Right atrium auricular region (tissue), 2 donors: ENCODE results near the gene RD3L. TPM values are rescaled to one million over a fixed set of nuclear protein-coding genes. Genes with fewer than 3 reads are reported as not detected.

Source experiments
- DNase-seq: peaks from one replicate; pipeline ENCODE4 v3.0.0-alpha.2; 2019; ENCODE audit warnings: low spot score
- H3K27ac ChIP-seq, 2 donors: fragments of 200-600 bp; sonication (generic); 1 replicate in 1 of 2; 2 replicates in 1 of 2; pipeline ENCODE4 v1.5.1; 2016 to 2019
- H3K27me3 ChIP-seq, 2 donors: fragments of 200-600 bp; sonication (generic); one replicate each; pipeline versions ENCODE4 v1.5.1 to v1.6.0; 2017 to 2019
- H3K36me3 ChIP-seq: fragments of 200-600 bp; sonication (generic); one replicate; pipeline ENCODE4 v1.5.1; 2016
- H3K4me1 ChIP-seq, 2 donors: fragments of 200-600 bp; sonication (generic); one replicate each; pipeline versions ENCODE4 v1.5.1 to v1.6.0; 2017 to 2019
- H3K4me3 ChIP-seq, 2 donors: fragments of 200-600 bp; sonication (generic); 1 replicate in 1 of 2; 2 replicates in 1 of 2; pipeline ENCODE4 v1.5.1; 2017 to 2019; ENCODE audit warnings: mild to moderate bottlenecking in 1 of 2, moderate library complexity in 1 of 2
- H3K9me3 ChIP-seq, 2 donors: fragments of 200-600 bp; sonication (generic); one replicate each; pipeline ENCODE4 v1.5.1; 2019
- CTCF ChIP-seq, 2 donors: fragments of 200-600 bp; sonication (generic); IDR thresholded peaks; one replicate each; pipeline ENCODE4 v1.5.1; 2019; ENCODE audit warnings: antibody characterized with exemption in 2 of 2
- total RNA-seq, 2 donors: library from RNA; depleted of rRNA; stranded (reverse); fragments of >200 nt; gene quantifications; one replicate each; pipeline ENCODE4 v1.1.0, GENCODE V29; 2016

RD3L gene
- total RNA-seq, 2 donors from 2014 or later, result 7.6 to 25.2 TPM

DNA sequence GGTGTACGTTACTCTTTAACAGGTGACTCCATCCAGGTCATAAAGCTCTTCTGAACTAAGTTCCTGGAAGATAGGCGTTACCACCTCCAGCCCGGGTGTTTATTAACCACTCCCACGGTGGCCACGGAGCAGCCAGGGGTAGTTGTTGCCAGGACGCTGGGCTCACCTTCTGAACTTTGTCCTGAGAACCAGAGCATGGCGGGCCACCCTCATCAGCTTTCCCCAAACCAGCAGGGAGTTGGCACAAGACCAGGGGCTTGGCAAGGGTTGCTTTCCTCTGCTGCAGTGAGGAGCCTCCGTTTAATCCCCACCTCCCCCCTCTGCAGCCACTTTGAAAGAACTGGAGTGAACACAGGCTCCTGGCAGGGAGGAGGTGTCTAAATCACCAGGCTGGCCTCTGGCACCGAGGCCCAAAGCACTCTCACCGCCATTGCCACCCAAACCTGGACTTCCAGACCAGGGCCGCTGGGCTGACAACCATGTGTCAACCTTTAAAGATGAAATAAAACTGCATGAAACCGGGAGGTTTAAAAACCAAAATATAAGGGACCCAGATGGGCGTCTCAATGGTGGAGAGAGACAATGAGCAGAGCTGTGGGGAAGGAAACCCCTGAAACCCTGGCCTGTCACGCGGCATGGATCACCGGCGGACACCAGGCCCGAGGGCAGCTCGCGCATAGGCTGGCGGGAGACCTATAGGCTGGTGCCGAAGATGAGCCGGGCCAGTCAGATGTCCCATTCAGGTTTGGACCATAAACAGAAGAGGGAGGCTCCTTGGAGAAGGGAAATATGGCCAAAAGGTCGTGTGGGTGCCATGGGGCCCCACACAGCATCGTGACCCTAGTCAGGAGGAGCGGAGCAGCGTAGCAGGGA lies 45.0 kb downstream of the RD3L start:
- Histone ChIP-seq H3K9me3 (no peaks in the 10 kb centered on the region), H3K27me3 (no peaks in the 10 kb centered on the region), H3K27ac (peak overlapping the region in 1 of 2 donors; percentile 8), H3K4me3 (no peak overlapping the region), H3K36me3 (no peaks in the 10 kb centered on the region), H3K4me1 (peaks cover 0 to 4% of the 10 kb centered on the region in 2 donors)
- no peak for TF ChIP-seq CTCF (IDR thresholded peaks at IDR 0.05)
- no peak for DNase-seq

- H3K27ac ChIP-seq, result no peak overlapping the region
Measured at GRCh38 chr14:103896578-103896977, 45.8 kb downstream of the RD3L start.

DNA sequence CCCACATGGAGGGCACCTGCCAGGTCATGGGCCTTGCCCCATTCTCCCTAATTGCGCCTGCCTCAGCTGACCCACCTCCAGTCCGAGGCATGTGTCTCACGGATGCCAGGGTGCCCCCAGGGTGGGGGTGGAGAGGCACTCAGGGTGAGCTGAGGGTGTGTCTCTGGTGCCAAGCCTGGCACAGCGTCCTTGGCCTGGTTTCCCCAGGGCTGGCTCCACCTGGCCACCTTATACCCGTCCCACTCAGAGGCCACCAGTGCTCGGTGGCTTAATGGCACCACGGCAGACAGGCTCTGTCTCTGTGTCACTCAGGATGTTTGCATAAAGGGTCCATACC lies 47.6 kb downstream of the RD3L start:
- Histone ChIP-seq H3K36me3 (no peaks in the 10 kb centered on the region), H3K27me3 (no peaks in the 10 kb centered on the region), H3K4me3 (no peak overlapping the region), H3K27ac (no peak overlapping the region), H3K9me3 (no peaks in the 10 kb centered on the region), H3K4me1 (peaks cover 0 to 18% of the 10 kb centered on the region in 2 donors)
- TF ChIP-seq CTCF (IDR thresholded peaks at IDR 0.05), result no peak
- DNase-seq, result no peak

More at GRCh38 chr14:103896578-103896977, 45.8 kb downstream of the RD3L start:
- peaks cover 0 to 4% of the 10 kb centered on the region in 2 donors for H3K4me1 ChIP-seq
- no peak for DNase-seq
- no peak overlapping the region for H3K4me3 ChIP-seq
- no peaks in the 10 kb centered on the region for H3K9me3 ChIP-seq
- no peaks in the 10 kb centered on the region for H3K27me3 ChIP-seq
- H3K36me3 ChIP-seq, result no peaks in the 10 kb centered on the region
- no peak for TF ChIP-seq CTCF (IDR thresholded peaks at IDR 0.05)

DNA sequence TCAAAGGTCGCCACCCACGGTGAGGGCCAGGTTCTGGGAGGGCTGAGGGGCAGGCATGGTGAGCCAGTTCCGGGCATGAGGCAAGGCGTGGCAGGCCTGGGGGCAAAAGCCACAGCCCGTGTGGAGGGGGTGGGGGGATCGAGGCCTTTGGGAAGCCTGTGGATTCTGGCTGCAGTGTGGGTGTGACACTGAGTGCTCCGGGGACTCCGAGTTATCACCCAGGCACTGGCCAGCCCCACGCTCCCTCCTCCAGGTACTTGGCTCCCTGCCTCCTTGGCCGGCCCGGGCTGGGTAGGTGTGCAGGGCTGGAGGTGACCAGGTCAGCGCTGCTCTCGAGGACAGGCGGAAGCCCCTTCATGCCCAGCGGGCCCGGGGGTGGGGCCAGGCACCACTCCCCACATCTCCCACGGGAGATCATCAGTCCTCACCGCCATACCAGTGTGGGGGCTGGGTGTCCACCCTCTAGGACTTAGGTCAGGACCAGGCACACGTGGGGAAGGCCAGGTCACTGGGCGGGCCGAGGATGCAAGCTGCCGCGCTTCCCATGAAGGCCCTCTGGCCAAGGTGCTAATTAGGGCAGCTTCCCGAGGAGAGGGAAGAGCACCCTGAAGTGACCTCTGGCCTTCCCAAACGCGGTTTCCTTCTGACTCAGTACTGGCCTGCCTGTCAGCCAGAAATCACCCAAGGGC lies 48.2 kb downstream of the RD3L start:
- peaks cover 0 to 23% of the 10 kb centered on the region in 2 donors for H3K4me1 ChIP-seq
- no peaks in the 10 kb centered on the region for H3K36me3 ChIP-seq
- no peaks in the 10 kb centered on the region for H3K9me3 ChIP-seq
- no peak overlapping the region for H3K4me3 ChIP-seq
- no peak for TF ChIP-seq CTCF (IDR thresholded peaks at IDR 0.05)
- no peak overlapping the region for H3K27ac ChIP-seq
- no peaks in the 10 kb centered on the region for H3K27me3 ChIP-seq
- no peak for DNase-seq

GRCh38 chr14:103892247-103892646 lies 50.1 kb downstream of the RD3L start:
- no peak for TF ChIP-seq CTCF (IDR thresholded peaks at IDR 0.05)
- peaks cover 0 to 23% of the 10 kb centered on the region in 2 donors for H3K4me1 ChIP-seq
- no peak overlapping the region for H3K4me3 ChIP-seq
- no peaks in the 10 kb centered on the region for H3K36me3 ChIP-seq
- no peaks in the 10 kb centered on the region for H3K9me3 ChIP-seq
- no peaks in the 10 kb centered on the region for H3K27me3 ChIP-seq
- DNase-seq, result no peak
- no peak overlapping the region for H3K27ac ChIP-seq
